ENCODE data around the gene CES3. TPM values are rescaled to one million over a fixed set of nuclear protein-coding genes. Genes with fewer than 3 reads are reported as not detected.

Gene CES3
- total RNA-seq, 1 donor from 2014 or later = 1.0 TPM

DNA sequence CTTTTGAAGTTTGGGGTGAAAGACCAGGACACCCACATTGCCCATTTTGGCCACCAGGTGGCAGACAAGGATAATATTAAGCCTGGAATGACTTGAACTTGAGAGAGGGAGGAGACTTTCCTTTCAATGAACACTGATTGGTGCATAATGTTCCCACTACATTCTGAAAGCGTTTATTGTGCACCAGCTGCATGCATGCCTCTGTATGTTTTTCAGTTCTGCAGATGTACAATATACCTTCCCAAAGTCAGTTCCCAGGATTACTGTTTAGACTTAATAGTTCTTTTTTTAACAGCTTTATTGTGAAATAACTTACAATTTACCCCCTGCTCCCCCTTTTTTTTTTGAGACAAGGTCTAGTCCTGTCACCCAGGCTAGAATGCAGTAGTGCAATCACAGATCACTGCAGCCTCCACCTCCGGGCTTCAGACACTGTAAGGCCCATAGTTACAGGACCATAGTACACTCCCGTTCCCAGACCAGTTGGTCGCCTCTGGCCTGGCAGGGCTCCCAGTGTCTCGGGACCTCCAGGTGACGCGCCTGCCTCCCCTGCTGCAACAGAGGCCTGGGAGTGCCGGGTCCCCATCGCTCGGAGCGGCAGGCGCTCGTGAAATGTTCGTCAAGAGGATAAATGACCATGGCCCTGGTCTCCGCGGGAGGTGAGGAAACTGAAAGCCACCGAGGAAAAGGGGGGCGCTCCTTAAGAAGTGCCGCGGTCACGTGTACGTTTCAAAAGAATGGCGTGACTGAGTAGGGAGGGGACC lies 13.6 kb upstream of the CES3 start:
- Histone ChIP-seq H3K27ac (replicated peaks) (no peak overlapping the region), H3K27me3 (ENCODE audit: low read depth) (peaks cover 21% of the 10 kb centered on the region)

DNA sequence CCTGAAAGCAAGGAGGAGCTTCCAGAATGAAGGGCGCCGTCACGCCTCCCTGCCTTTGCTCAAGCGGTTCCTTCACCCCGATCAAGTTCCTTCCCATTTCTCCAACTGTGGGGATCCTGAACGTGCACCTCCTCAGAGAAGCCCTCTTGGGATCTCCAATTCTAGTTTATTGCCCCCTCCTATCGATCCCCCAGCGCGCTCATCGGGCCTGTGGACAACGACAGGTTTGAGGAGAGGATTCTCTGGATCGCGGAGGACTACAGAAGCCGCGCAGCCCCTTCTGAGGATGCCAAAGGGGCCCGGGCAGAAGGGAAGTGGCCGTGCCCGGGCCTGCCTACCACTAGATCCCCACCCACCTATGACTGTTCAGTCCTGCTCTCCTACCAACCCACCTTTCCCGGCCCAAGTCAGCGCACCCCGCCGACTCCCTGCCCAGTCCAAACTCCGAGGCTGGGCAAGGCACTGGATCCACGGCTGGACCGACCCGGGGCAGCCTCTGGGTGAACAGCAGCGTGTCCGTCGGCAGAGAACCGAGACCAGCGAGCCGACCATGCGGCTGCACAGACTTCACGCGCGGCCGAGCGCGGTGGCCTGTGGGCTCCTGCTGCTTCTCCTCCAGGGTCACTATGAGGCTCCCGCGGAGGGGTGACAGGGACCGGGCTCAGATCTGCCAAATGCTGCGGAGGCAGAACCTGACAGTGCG lies 12.8 kb upstream of the CES3 start:
- H3K4me1 ChIP-seq = peaks cover 28% of the 10 kb centered on the region
- intact Hi-C loops (cut with micrococcal nuclease) = no loop called here
- no peak overlapping the region for H3K27ac ChIP-seq (replicated peaks)
- peaks cover 11% of the 10 kb centered on the region for H3K36me3 ChIP-seq
- peaks cover 7% of the 10 kb centered on the region for H3K9me3 ChIP-seq (replicated peaks)
- no peak for DNase-seq
- H3K4me3 ChIP-seq = peak overlapping the region; percentile 67
- H3K27me3 ChIP-seq (ENCODE audit: low read depth) = peaks cover 28% of the 10 kb centered on the region
- TF ChIP-seq, protein P1, sequence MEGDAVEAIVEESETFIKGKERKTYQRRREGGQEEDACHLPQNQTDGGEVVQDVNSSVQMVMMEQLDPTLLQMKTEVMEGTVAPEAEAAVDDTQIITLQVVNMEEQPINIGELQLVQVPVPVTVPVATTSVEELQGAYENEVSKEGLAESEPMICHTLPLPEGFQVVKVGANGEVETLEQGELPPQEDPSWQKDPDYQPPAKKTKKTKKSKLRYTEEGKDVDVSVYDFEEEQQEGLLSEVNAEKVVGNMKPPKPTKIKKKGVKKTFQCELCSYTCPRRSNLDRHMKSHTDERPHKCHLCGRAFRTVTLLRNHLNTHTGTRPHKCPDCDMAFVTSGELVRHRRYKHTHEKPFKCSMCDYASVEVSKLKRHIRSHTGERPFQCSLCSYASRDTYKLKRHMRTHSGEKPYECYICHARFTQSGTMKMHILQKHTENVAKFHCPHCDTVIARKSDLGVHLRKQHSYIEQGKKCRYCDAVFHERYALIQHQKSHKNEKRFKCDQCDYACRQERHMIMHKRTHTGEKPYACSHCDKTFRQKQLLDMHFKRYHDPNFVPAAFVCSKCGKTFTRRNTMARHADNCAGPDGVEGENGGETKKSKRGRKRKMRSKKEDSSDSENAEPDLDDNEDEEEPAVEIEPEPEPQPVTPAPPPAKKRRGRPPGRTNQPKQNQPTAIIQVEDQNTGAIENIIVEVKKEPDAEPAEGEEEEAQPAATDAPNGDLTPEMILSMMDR (IDR thresholded peaks at IDR 0.05; ENCODE audit: borderline replicate concordance) = no peak

More for the DNA sequence above, 13.6 kb upstream of the CES3 start:
- Histone ChIP-seq H3K4me1 (peaks cover 28% of the 10 kb centered on the region), H3K36me3 (peaks cover 19% of the 10 kb centered on the region), H3K9me3 (replicated peaks) (peaks cover 7% of the 10 kb centered on the region), H3K4me3 (peak overlapping the region; percentile 67)
- DNase-seq = peak; percentile 75
- TF ChIP-seq, protein P1 (IDR thresholded peaks at IDR 0.05; ENCODE audit: borderline replicate concordance) = peak; percentile 90
- intact Hi-C loops (cut with micrococcal nuclease) = no loop called here

DNA sequence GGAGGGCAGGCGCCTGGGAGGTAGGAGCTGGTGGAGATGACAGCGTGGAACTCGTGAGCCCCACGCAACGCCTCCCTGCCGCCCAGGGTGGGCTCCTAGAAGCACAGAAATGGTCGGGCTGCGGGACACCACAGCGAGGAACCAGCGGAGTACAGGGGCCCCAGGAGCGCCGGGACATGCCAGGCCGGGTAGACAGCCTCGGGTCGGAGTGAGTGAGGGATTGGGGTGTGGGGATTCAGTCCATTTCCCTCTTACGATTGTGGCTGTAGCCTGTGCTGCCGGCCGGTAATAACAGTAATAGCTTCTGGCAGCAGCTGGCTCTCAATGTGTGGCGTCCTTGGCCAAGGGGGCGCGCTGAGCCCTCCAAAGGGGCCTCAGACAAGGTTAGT lies 12.2 kb upstream of the CES3 start:
- Histone ChIP-seq H3K36me3 (peaks cover 5% of the 10 kb centered on the region), H3K27me3 (ENCODE audit: low read depth) (peaks cover 34% of the 10 kb centered on the region), H3K4me1 (peaks cover 28% of the 10 kb centered on the region), H3K27ac (replicated peaks) (no peak overlapping the region), H3K9me3 (replicated peaks) (peaks cover 7% of the 10 kb centered on the region), H3K4me3 (peak overlapping the region; percentile 67)
- intact Hi-C loops (cut with micrococcal nuclease) = no loop called here
- TF ChIP-seq, protein P1 (IDR thresholded peaks at IDR 0.05; ENCODE audit: borderline replicate concordance) = no peak
- DNase-seq = no peak

DNA sequence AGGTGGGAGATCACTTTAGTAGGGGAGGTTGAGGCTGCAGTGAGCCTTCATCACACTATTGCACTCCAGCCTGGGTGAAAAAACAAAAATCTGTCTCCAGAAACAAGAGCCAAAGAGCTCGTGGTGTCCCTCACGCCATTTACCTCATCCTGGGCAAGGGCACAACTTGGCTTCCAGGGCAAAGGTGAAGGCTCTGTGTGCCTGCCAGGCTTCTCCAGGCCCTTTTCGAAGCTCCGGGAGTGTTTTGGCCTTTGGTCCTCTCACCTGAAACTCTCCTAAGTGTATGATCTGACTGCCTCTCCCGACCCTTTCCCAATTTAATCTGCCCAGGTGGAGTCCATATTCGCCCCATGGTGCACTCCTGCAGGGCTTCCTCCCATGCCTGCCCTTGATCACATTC lies 11.6 kb upstream of the CES3 start:
- Histone ChIP-seq H3K4me1 (peaks cover 28% of the 10 kb centered on the region), H3K27ac (replicated peaks) (no peak overlapping the region), H3K36me3 (no peaks in the 10 kb centered on the region), H3K9me3 (replicated peaks) (peaks cover 7% of the 10 kb centered on the region), H3K4me3 (peak overlapping the region; percentile 67), H3K27me3 (ENCODE audit: low read depth) (peaks cover 34% of the 10 kb centered on the region)
- intact Hi-C loops (cut with micrococcal nuclease) = no loop called here
- no peak for DNase-seq
- TF ChIP-seq, protein P1 (IDR thresholded peaks at IDR 0.05; ENCODE audit: borderline replicate concordance) = no peak

DNA sequence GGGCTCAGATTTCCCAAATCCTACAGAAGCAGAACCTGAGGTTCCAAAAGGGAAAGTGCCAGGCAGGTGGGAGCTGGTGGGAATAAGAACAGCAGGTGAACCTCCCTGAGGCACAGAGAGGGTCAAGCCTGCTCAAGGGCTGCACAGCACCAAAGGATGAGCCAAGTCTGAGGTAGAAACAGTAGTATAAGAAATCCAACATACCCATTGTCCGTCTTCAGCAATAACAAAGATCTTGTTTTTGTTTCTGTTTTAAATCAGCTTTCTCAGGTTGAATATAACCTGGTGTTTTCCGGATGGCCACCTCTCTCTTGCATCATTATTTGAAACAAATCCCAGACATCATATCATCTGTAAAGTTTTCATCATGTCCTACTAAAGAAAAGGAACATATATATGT lies 10.6 kb upstream of the CES3 start:
- intact Hi-C loops (cut with micrococcal nuclease) = no loop called here
- Histone ChIP-seq H3K4me1 (peaks cover 28% of the 10 kb centered on the region), H3K27me3 (ENCODE audit: low read depth) (peaks cover 34% of the 10 kb centered on the region), H3K9me3 (replicated peaks) (peaks cover 7% of the 10 kb centered on the region), H3K27ac (replicated peaks) (no peak overlapping the region), H3K4me3 (no peak overlapping the region), H3K36me3 (no peaks in the 10 kb centered on the region)
- TF ChIP-seq, protein P1 (IDR thresholded peaks at IDR 0.05; ENCODE audit: borderline replicate concordance) = no peak
- no peak for DNase-seq
